HFFc6 (cell line): ENCODE results near the gene NT5E. TPM values are rescaled to one million over a fixed set of nuclear protein-coding genes. Genes with fewer than 3 reads are reported as not detected.
"Not testable (repeated sequence)": the region's sequence is repeated elsewhere in the genome, so short reads cannot be mapped to it uniquely, and the experiment has no call there.

Experiments used
- DNase-seq: peaks from one replicate; pipeline ENCODE4 v3.0.0-alpha.2; 2018
- H3K27ac Mint-ChIP-seq: 2 replicates; pipeline ENCODE4 v1.8.0; 2020; ENCODE audit warnings: mild to moderate bottlenecking, mixed read lengths
- H3K27me3 Mint-ChIP-seq: 2 replicates; pipeline ENCODE4 v1.8.0; 2021; ENCODE audit warnings: mild to moderate bottlenecking, moderate library complexity, mixed read lengths; ENCODE audit not compliant: insufficient read depth
- H3K36me3 Mint-ChIP-seq: 2 replicates; pipeline ENCODE4 v1.8.0; 2021; ENCODE audit warnings: low read depth, mixed read lengths
- H3K4me1 Mint-ChIP-seq: 2 replicates; pipeline ENCODE4 v1.8.0; 2020; ENCODE audit warnings: low read depth, mixed read lengths
- H3K4me3 Mint-ChIP-seq: 2 replicates; pipeline ENCODE4 v1.8.0; 2020; ENCODE audit warnings: mild to moderate bottlenecking, moderate library complexity, mixed read lengths
- H3K9me3 Mint-ChIP-seq: 2 replicates; pipeline ENCODE4 v1.8.0; 2020; ENCODE audit warnings: mild to moderate bottlenecking, mixed read lengths
- total RNA-seq, 6 experiments: library from RNA; stranded (reverse); fragmentation: NEBNext Ultra II Directional; extraction: Animal tissue kit (Norgen Biotek cat#: 25700); gene quantifications; 2 replicates in 1 of 6; 3 replicates in 5 of 6; pipeline ENCODE4 v1.2.3, GENCODE V29; 2021
- TF ChIP-seq, protein P1 (sequence below): fragments of 200-600 bp; sonication (generic); IDR thresholded peaks from 2 replicates; pipeline ENCODE4 v1.5.0; 2021; ENCODE audit warnings: antibody characterized with exemption, mild to moderate bottlenecking

The NT5E gene
- total RNA-seq, 6 experiments from 2014 or later, result 263 to 375 (median 316) TPM

DNA sequence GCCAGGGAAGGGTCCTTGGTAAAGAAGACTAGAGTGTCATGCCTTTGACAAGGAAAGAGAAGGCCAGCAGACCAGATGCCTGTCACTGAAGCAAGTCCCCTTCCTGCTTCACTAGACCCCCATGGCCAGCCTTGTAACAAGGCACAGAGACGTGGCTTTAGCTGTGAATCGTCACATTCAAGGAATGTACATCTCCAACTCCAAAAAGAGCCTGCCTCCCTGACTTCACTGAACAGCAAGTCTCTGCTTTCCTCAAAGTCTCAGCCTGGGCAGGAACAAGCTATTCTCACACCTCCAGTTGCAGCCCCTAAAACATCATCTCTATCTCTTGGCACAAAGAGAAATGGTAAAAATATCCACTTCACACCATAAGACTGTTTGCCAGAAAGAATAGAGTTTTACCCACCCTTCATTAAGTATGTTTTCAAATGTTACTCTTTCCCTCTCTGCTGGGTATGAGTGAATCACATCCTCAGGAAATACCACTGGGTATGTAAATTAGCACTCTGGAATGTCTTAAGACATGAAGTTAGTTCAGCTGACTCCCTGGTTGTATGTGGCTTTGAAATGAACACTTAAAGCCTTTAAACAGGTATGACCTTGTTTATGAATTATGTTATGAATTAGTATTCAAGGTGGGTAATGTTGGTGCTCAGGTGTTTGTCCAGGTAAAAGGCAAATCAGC is 46.4 kb upstream of the NT5E start:
- TF ChIP-seq, protein P1, sequence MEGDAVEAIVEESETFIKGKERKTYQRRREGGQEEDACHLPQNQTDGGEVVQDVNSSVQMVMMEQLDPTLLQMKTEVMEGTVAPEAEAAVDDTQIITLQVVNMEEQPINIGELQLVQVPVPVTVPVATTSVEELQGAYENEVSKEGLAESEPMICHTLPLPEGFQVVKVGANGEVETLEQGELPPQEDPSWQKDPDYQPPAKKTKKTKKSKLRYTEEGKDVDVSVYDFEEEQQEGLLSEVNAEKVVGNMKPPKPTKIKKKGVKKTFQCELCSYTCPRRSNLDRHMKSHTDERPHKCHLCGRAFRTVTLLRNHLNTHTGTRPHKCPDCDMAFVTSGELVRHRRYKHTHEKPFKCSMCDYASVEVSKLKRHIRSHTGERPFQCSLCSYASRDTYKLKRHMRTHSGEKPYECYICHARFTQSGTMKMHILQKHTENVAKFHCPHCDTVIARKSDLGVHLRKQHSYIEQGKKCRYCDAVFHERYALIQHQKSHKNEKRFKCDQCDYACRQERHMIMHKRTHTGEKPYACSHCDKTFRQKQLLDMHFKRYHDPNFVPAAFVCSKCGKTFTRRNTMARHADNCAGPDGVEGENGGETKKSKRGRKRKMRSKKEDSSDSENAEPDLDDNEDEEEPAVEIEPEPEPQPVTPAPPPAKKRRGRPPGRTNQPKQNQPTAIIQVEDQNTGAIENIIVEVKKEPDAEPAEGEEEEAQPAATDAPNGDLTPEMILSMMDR, result no peak
- no peaks in the 10 kb centered on the region; the same call in 1 of the 2 replicates for H3K27me3 Mint-ChIP-seq
- peaks cover 4% of the 10 kb centered on the region; the same call in 1 of the 2 replicates for H3K36me3 Mint-ChIP-seq
- H3K4me1 Mint-ChIP-seq, result peaks cover 90% of the 10 kb centered on the region
- no peaks in the 10 kb centered on the region for H3K9me3 Mint-ChIP-seq
- peak overlapping the region; percentile 94 for H3K27ac Mint-ChIP-seq
- peak; percentile 86 for DNase-seq
- peak overlapping the region; percentile 80 for H3K4me3 Mint-ChIP-seq

DNA sequence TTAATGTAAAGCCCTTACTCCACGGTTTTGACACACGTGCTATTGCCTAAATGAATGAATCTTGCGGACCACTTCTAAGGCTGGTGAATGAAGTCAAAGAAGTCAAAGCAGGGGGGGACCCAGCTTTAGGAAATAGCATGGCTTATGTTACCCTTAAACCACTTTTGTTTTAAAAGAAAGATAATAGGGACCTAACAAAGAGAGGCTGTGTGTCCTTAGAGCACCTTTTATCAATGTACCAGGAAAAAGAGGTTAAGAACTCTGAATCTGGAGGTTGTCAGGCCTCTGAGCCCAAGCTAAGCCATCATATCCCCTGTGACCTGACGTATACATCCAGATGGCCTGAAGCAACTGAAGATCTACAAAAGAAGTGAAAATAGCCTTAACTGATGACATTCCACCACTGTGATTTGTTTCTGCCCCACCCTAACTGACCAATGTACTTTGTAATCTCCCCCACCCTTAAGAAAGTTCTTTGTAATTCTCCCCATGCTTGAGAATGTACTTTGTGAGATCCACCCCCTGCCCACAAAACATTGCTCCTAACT is 45.8 kb upstream of the NT5E start:
- Mint-ChIP-seq H3K27ac (peak overlapping the region; percentile 94), H3K4me1 (peaks cover 90% of the 10 kb centered on the region), H3K4me3 (peak overlapping the region; percentile 80)
- not testable (repeated sequence) for H3K36me3 Mint-ChIP-seq, H3K27me3 Mint-ChIP-seq, H3K9me3 Mint-ChIP-seq
- DNase-seq, result peak; percentile 50

DNA sequence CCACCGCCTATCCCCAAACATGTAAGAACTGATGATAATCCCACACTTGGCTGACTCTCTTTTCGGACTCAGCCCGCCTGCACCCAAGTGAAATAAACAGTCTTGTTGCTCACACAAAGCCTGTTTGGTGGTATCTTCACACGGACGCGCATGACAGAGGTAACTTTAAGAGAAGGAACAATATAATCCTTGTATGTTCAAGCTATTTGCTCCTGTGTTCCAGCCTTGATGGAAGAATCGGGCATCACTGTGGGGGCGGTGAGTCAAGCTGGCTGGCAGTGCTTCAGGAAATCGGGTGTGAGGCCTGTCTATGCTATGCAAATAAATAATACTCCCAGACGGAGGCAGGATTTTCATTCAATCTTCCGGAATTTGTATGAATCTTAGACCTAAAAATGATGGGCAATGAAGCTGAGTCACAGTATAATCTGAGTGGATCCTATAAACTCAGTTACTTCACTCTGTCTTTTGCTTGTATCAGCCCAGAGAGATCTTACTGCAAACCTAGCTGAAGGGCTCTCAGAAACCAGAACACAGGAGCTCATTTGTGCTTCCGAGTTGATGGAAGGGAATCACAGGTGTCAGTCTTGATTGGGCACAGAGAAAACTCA is 45.2 kb upstream of the NT5E start:
- Mint-ChIP-seq H3K36me3 (no peaks in the 10 kb centered on the region), H3K4me3 (peak overlapping the region; percentile 80), H3K27ac (peak overlapping the region; percentile 94), H3K27me3 (no peaks in the 10 kb centered on the region), H3K9me3 (no peaks in the 10 kb centered on the region), H3K4me1 (peaks cover 87% of the 10 kb centered on the region)
- DNase-seq, result peak; percentile 96
- TF ChIP-seq, protein P1, result no peak

DNA sequence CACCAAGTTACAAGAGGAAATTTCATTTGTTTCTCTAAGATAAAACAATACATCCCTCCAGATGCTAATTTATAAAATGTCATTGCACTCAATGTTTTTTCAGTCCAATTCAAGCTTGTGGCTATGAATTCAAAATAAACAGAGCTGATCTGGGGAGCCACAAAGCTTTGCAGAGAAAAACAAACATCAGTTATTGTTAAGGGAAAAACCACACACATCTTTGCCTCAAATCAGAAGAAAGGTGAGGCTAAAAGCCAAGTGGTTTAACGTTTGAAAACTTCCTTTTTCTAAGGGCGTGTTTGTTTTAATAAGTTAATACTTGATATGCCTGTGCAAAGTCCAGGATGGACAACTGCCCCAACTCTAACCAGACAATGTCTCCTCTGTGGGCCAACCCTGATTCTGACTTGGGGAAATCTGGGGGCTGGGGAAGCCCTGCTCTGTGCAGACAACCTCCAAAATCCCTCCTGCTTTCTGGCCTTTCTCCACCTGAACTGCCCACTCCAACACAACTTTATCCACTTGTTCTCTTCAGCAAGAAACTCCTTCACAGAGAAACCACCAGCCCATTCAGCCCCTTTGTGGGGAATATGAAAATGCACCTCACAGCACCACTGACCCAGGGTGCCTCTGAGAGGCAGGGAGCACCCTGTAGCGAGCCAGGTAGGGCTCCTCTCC is 44.6 kb upstream of the NT5E start:
- TF ChIP-seq, protein P1, result no peak
- H3K36me3 Mint-ChIP-seq, result no peaks in the 10 kb centered on the region
- peaks cover 81% of the 10 kb centered on the region for H3K4me1 Mint-ChIP-seq
- no peak for DNase-seq
- peak overlapping the region; percentile 94 for H3K27ac Mint-ChIP-seq
- H3K9me3 Mint-ChIP-seq, result no peaks in the 10 kb centered on the region
- no peaks in the 10 kb centered on the region for H3K27me3 Mint-ChIP-seq
- peak overlapping the region; percentile 80 for H3K4me3 Mint-ChIP-seq

DNA sequence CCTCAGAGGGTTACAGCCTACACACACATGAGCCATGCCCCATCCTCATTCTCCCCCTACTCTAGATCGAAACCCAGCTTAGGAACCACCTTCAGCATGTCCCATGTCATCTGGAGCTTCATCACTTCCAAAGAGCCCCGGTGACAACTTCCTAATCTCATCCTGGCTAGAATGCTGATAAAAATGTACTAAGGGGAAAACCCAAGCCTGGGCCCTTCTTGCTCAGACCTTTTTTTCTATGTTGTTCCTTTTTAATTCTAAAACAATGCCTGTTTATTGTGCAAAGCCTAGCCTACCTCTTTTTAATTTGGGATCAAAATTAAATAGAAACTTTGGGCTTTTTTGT is 44.1 kb upstream of the NT5E start:
- H3K27me3 Mint-ChIP-seq, result no peaks in the 10 kb centered on the region
- DNase-seq, result no peak
- H3K4me1 Mint-ChIP-seq, result peaks cover 75% of the 10 kb centered on the region
- H3K36me3 Mint-ChIP-seq, result no peaks in the 10 kb centered on the region
- peak overlapping the region; percentile 80 for H3K4me3 Mint-ChIP-seq
- H3K9me3 Mint-ChIP-seq, result no peaks in the 10 kb centered on the region
- TF ChIP-seq, protein P1, result no peak
- H3K27ac Mint-ChIP-seq, result peak overlapping the region; percentile 94

DNA sequence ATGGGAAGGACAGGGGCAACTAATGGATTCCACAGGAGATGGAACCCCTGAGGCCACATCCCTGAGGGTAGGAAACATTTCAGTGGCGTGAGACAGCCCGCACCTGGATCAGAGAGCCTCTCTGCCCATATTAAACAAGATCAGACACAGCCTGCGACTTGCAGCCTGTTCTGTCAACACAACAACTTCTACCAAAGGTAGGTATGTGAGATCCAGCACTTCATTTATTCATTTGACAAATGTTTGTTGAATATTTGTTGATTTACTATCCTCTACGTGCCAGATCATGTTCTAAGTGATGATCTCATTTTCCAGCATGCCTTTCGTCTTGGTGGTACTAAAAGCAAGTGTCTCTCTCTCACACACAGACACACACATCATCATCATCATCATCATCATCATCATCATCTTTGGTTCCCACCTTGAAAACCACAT is 43.2 kb upstream of the NT5E start:
- no peak overlapping the region for H3K4me3 Mint-ChIP-seq
- no peaks in the 10 kb centered on the region for H3K9me3 Mint-ChIP-seq
- H3K27me3 Mint-ChIP-seq, result no peaks in the 10 kb centered on the region
- peak overlapping the region; percentile 94 for H3K27ac Mint-ChIP-seq
- H3K4me1 Mint-ChIP-seq, result peaks cover 67% of the 10 kb centered on the region
- no peak for DNase-seq
- TF ChIP-seq, protein P1, result no peak
- no peaks in the 10 kb centered on the region for H3K36me3 Mint-ChIP-seq
